NCI-H2107 treated with DMSO at 0.1 percent for 48 hours (cell line): ENCODE data around the gene SYT7.
"Not testable (repeated sequence)": the region's sequence is repeated elsewhere in the genome, so short reads cannot be mapped to it uniquely, and the experiment has no call there.

ENCODE experiments used
- DNase-seq: peaks from one replicate; lab custom pipeline; 2025; ENCODE audit not compliant: unreplicated experiment; lab: John Stamatoyannopoulos, UW

SYT7 gene

DNA sequence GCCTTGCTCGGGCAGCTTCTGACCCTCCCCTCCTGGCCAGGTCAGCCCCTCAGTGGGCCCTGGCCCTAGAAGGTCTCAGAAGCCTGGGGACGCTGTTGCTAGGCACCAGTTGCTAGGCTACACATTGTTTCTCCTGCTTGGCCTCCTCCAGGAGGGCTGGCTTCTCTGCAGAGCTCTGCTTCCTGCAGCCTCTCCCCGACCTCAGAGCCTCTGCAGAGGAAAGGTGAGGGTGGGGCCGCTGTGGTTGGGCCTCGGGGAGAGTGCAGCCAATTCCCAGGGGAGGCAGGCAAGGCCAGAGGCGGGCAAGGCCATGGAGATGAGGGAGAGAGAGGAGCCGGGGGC is 99.9 kb downstream of the SYT7 start:
- peak; percentile 51 for DNase-seq

DNA sequence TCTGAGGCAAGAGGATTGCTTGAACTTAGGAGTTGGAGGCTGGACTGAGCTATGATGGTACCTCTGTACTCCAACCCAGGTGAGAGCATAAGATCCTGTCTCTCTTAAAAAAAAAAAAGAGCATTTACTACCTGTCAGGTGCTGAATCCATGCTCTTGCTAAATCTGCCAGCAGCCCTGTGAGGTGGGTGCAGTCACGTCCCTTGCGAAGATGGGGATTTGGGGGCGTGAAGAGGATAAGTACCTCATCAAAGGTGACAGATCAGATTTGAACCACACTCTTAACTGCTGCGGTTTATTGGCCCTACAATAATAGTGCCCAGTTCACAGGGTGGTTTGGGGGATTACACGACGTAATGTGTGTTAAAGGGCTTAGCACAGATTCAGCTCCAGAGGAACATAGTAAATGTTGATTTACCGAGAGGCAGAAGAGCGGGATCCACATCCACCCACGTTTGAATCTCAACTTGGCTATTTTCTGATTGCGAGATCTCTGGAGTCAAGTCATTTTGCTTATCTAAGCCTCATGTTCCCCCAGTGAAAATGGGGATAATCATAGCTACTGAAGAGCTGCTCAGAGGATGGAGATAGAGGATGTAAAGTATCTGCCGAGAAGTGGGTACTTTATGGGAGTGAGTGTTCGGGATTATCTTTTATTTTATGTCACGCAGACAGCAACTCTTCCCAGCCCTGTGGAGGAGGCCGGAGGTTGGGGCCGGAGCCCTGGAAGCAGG is 100.4 kb downstream of the SYT7 start:
- DNase-seq = no peak

DNA sequence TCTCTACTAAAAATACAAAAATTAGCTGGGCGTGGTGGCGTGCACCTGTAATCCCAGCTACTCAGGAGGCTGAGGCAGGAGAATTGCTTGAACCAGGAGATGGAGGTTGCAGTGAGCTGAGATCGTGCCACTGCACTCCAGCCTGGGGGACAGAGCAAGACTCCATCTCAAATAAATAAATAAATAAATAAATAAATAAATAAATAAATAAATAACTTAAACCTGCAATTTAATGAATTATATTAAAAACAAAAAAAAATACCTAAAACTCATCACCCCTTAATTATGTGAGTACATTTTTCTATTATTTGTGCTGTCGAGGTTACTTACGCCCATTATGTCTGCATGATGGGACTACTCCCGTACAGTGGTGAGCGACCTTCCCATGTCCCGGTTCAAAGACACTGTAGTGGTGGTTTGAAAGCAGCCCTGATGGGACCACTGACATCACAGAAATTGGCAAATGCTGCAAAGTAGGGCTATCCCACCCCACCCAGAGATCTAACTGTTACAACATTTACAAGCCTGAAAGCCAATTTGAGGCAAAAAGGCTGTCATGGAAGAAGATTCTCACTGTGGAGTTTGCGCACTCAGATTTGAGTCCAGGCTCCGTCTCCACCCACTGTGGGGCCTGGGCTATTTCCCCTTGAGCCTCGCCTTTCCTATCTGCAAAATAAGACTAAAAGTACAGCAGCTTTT is 101.4 kb downstream of the SYT7 start:
- DNase-seq = not testable (repeated sequence)

DNA sequence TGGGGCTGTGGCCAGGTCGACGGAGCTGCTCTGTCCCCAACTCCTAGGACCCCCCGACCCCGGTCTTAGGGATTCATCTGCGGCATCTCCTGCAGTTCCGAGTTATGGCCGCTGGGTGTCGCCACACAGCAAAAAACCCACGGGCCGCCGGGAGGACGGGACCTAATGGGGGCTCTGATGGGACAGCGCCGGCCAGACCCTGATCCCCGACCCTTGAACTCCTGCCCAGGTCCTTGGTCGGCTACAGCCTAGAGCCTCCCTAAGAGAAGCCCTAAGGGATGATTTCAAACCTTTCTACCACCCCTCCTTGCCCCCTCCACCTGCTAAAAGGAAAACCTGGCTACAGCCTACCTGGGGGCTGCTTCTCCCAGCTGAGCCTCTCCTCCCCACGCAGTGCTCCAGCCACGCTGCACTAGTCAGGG is 103.1 kb downstream of the SYT7 start:
- DNase-seq = no peak

DNA sequence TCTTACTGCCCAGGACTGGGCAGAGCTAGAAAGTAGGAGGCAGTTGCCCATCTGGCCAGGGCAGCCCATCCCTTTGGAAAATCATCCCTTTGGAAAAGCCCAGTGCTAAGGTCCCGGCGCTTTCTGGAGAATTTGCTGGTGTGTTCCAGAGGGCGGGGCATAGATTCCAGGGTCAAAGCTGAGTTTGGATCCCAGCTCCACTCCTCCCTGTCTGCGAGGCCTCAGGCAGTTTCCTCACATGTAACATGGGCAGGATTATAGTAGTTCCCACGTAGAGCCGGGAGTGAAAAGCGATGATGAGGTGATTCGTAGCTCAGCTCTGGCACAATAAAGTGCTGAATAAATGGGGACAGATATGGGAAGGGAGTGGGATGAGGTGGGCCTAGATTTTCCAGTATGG is 103.8 kb downstream of the SYT7 start:
- DNase-seq = no peak

DNA sequence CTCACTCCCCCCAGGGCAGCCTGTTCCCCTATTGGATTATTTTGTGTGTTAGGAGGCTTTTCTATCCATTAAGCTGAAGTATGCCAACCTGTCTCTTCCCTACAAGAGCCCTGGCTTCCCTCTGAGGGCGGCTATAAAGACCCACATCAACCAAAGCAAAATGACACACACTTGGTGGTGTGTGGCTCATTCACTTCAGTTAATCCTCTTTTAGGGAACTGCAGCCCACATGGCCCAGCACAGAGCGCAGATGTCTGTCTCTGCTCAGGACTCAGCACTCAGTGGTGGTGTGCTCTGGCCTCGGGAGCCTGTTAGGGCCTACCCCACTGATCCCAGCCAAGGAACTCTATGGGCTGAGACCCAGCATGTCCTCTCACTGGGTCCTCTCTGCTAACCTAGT is 104.5 kb downstream of the SYT7 start:
- DNase-seq = no peak

DNA sequence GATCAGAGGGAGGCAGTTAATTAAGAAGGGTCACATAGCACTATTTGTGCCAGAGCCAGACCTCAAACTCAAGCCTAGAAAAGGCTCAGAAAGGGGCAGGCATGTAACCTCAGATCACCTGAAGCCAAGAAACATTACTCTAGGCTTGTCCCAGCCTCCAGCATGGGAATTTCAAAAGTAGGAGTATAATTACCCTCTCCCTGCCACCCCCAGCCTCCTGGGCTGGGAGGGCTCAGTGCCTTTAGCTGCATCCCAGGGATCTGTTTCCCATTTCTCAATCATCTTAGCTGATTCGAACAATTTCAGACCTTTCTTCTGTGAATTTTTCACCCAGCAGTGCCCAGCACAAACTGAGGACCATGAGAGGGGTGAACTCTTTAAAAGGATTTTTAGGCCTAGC is 105.4 kb downstream of the SYT7 start:
- no peak for DNase-seq

DNA sequence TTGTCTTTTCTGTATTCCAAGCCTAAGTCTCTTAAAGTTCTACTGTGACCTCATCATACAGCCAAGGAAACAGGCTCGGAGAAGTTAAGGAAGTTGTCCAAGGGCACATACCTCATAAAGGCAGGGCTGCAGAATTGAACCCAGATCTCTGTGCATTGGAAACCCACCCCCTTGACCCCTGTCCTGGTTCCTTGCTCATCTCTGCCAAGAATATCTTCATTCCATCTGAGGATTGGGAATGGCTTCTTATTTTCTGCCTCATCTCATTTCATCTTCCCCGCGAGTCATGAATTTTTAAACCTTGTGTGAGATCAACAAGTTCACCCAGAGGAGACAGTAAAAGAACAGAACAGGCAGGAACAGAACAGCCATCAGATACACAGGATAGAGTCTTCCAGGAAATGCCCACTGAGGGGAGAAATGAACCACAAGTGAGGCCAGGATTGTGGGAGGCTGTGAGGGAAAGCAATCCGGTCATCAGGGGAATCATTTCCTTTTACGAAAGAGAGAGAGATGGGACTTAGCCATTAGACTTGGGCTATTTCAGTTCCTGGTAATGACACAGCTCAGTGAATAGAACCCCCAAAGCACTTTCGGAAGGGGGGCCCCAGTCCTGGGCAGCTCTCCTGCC is 106.7 kb downstream of the SYT7 start:
- DNase-seq = no peak

DNA sequence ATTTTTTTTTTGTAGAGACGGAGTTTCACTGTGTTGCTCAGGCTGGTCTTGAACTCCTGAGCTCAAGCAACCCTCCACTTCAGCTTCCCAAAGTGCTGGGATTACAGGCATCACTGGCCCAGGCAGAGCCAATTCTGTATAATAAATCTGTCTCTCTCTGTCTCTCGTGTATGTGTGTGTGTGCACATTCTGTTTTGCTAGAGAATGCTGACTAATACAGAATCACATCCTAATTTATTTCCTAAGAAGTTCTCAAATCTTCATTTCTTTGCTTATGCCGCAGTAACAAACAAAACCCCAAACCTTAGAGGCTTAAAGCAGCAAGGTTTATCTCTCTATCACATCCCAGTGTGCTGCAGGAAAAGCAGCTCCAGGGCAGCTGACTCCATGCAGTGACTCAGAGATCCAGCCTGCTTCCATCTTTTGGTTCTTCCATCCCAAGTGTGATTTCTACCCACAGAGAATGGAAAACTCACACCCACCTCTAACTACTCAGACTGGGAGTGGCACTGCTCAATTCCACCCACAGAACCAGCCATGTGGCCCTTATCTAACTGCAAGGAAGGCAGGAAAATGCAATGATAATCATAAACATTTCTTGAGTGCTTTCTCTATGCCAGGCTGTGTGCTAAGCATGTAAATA is 107.4 kb downstream of the SYT7 start:
- no peak for DNase-seq

DNA sequence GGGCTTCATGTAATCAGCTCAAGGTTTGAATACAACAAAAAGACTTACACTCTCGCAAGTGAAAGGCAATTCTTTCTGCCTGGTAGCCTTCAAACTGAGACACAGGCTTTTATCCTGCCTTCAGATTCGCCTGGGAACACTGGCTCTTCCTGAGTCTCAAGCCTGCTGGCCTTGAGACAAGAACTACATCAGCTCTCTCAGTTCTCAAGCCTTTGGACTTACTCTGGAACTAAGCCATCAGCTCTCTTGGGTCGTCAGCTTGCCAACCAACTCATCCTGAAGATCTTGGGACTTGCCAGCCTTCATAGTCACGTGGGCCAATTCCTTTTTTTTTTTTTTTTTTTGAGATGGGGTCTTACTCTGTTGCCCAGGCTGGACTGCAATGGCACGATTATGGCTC is 108.0 kb downstream of the SYT7 start:
- DNase-seq = no peak

DNA sequence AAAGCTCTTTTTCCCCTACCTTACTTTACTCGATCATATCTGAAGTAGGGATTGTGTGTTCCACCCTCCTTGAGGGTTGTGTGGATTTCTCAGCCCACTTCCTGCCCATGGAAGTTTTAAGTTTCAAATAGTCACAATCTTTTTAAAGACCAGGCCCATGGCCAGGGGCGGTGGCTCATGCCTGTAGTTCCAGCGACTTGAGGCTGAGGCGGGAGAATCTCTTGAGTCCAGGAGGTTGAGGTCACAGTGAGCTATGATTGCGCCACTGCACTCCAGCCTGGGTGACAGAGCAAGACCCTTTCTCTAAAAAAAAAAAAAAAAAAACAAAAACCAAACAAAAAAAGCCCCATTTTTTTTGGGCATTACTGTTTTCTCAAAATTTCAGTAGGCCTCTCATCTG is 108.6 kb downstream of the SYT7 start:
- no peak for DNase-seq

DNA sequence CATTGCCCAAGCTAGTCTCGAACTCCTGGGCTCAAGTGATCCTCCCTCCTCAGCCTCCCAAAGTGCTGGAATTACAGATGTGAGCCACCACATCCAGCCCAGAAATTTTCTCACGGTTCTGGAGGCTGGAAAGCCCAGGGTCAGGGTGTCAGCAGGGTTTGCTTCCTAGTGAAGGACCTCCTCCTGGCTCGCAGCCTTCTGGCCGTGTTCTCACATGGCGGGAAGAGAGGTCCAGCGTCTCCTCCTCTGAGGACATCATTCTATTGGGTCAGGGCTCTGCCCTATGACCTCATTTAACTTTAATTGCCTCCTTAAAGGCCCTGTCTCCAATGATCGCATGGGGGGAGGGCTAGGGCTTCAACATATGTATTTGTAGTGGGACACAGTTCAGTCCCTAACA is 112.9 kb downstream of the SYT7 start:
- no peak for DNase-seq

DNA sequence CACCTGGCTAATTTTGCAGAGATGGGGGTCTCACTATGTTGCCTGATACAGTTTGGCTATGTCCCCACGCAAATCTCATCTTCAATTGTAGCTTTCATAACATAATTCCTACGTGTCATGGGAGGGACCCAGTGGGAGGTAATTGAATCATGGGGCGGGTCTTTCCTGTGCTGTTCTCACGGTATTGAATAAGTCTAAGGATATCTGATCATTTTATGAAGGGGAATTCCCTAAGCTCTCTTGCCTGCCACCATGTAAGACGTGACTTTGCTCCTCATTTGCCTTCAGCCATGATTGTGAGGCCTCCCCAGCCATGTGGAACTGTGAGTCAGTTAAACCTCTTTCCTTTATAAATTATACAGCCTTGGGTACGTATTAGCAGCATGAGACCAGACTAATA is 113.3 kb downstream of the SYT7 start:
- not testable (repeated sequence) for DNase-seq
